NCI-H82 treated with DMSO at 0.1 percent for 48 hours (cell line): ENCODE measurements around the gene NIPAL1.
A peak's percentile ranks its signal among the peaks of the same experiment; 100 is the strongest.

Experiments
- DNase-seq: peaks from one replicate; lab custom pipeline; 2025; ENCODE audit not compliant: unreplicated experiment; lab: John Stamatoyannopoulos, UW

The NIPAL1 gene

DNA sequence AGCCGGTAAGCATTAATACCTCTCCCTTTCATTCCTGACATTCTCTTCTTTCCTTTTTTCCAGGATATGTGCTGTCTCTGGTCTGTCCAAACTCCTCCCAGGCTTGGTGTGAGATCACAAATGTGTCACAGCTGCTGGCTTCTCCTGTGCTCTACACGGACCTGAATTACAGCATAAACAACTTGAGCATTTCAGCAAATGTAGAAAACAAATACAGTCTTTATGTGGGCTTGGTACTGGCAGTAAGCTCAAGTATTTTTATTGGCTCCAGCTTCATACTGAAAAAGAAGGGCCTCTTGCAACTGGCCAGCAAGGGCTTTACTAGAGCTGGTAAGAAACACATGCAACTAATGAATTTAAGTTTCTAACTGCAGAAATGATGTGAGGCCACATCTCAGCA is 8.4 kb downstream of the NIPAL1 start:
- DNase-seq: no peak

GRCh38 chr4:48027653-48028052 is 11.1 kb downstream of the NIPAL1 start:
- no peak for DNase-seq

DNA sequence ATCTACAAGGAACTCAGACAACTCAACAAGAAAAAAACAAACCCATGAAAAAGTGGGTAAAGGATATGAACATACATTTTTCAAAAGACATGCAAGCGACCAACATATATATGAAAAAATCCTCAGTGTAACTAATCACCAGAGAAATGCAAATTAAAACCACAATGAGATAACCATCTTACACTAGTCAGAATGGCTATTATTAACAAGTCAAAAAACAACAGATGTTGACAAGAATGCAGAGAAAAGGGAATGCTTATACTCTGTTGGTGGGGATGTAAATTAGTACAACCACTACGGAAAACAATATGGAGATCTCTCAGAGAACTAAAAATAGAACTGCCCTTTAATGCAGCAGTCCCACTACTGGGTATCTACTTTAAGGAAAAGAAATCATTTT is 12.1 kb downstream of the NIPAL1 start:
- no peak for DNase-seq

GRCh38 chr4:48030470-48030869 is 13.9 kb downstream of the NIPAL1 start:
- DNase-seq: no peak

- DNase-seq: no peak
These were observed 15.4 kb downstream of the NIPAL1 start for GRCh38 chr4:48031802-48032525.

GRCh38 chr4:48032721-48033120 is 16.1 kb downstream of the NIPAL1 start:
- no peak for DNase-seq

DNA sequence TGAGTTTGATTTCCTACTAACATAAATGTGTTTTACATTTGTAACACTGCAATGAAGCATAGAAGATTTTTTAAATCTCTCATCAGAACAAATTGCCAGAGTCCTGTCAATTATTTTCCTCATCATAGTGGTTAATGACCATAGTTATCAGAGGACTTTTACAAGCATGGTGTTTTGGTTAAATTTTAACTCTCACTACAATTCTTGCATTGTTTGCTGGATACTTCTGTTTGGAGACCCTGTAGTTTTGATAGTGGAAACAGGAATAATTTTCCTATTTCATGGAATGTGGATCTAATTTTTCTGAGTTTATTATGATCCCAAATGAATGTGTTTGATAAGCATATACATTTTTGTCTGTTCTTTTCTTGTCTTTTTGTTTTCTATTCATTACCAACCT is 16.8 kb downstream of the NIPAL1 start:
- no peak for DNase-seq

DNA sequence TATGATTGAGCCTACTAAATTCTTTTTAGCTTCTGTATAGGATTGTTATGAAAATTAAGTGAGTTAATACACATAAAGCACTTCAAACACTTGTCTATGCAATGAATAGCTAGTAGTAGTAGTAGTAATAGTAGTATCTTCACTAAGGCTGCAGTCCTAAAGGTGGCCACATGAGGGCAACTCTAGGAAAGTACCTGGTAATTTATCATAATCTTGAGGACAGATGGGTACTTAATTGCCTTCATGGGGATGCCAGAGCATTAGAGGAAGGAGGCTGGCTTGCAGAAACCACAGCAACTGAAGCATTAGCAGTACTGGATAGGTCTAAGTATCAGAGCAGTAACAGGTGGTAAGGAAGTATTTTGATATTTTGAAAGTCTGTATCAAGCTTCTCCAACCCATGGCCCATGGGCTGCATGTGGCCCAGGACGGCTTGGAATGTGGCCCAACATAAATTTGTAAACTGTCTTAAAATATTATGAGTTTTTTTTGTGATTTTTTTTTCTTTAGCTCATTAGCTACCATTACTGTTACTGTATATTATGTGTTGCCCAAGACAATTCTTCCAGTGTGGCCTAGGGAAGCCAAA is 17.3 kb downstream of the NIPAL1 start:
- DNase-seq: peak; percentile 7

- DNase-seq: no peak
These were observed 19.4 kb downstream of the NIPAL1 start for GRCh38 chr4:48035952-48036351.

GRCh38 chr4:48037117-48037462 is 20.5 kb downstream of the NIPAL1 start:
- no peak for DNase-seq

GRCh38 chr4:48038666-48039065 is 22.1 kb downstream of the NIPAL1 start:
- DNase-seq: no peak

GRCh38 chr4:48039561-48039960 is 23.0 kb downstream of the NIPAL1 start:
- no peak for DNase-seq

DNA sequence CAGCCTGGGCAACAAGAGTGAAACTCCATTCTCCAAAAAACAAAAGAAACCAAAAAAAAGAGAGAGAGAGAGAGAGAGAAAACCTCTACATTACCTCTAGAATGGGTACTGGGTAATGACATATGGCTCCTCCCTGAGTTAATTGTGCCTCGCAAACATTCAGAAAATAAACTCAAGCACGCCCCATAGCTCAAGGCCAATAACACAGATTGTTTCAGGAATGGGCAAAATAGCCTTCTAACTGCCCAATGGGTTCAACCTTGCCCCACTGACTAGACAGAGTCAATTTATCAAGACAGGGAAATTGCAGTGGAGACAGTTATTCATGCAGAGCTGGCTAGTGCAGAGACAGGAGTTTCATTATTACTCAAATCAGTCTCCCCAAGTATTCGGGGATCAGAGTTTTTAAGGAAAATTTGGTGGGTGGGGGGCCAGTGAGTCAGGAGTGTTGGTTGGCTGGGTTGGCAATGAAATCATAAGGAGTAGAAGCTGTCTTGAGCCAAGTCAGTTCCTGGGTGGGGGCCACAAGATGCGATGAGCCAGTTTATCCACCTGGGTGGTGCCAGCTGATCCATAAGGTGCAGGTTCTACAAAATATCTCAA is 25.1 kb downstream of the NIPAL1 start:
- DNase-seq: no peak

- no peak for DNase-seq
These were observed 26.4 kb downstream of the NIPAL1 start for GRCh38 chr4:48042979-48043461.

DNA sequence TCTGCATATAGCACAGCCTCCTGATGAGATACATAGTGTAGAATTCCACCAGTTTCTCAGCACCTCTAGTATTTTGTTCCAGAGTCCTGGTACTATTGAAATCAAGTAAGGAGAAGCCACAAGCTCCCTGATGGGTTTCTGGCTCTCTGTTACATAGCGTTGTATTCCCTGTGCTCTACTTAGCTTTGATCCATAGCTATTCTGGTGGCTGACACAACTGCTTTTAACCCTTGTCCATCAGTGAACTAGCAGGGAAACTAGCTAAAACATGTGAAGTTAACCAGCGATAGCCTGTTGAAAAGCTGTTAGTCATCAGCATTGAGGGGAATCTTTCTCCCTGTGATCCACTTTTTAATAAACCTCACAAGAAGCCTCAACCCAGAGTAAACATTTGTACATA is 26.9 kb downstream of the NIPAL1 start:
- DNase-seq: no peak

- no peak for DNase-seq
These were observed 27.7 kb downstream of the NIPAL1 start for GRCh38 chr4:48044298-48044697.

DNA sequence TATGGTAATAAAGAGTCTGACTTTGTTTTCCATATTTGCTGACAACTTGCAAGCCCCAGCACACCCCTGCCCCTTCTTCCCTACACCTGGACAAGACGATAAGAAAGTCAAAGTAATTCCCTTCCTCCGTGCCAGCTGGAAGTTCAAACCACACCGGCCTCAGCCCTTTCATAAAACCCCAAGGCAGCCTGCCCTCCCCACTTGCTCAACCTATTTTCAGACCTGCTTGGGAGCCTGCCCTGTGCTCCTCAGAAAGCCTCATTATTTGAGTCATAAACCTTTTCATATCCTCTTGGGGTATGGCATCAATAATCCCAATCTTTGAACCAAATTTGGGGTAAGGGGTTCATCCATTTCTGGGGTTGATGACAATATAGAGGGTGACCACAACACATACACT is 29.5 kb downstream of the NIPAL1 start:
- no peak for DNase-seq

GRCh38 chr4:48047421-48047844 is 30.9 kb downstream of the NIPAL1 start:
- no peak for DNase-seq

DNA sequence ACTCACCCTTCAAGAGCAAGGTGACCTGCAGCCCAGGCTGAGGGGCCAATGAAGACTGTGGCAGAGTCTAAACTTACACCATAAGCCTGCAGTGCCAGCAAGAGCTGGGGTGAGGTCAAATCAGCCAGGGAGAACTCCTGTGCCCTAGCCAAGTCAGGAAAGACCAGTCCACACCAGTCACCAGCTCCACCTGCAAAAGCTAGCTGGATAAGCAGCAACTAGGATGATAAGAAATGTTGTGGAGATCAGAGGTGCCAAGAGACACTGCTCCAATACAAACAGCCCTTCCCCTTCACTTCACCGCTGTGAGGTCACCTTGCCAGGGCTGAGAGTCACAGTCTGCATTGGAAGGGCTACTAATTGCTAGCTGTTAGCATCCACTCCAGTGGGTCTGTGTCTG is 31.3 kb downstream of the NIPAL1 start:
- DNase-seq: no peak

DNA sequence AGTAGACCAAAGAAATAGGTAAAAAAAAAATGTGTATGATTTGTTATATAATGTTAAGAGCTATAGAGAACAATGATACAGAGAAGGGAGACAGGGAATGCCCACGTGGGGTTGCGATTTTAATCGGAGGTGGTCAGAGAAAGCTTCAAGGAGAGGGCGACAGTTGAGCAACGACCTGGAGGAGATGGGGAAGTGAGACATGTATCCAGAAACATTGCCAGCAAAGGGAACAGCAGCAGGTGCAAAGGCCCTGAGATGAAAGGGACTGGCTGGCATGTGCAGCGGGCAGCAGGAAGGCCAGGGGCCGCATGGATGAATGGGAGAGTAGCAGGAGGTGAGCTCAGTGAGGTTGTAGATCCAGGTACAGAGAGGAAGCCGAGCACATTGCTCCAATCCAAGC is 32.9 kb downstream of the NIPAL1 start:
- DNase-seq: no peak

DNA sequence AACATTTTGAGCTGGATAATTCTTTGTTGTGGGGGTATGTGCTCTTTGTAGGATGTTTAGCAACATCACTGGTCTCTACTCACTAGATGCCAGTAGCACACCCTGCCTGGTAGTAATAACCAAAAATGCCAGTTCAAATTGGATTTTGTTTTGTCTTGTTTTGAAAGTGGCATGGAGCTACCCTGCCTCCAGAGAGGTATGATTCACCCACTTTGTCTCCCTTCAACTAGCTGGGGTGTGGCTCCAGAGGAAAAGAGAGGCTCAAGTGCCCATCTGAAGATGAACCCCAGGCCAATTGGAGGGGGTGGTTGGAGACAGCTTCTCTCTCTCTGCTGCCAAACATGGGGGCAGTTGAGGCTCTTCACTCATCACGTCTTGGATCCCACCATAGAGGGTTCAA is 34.5 kb downstream of the NIPAL1 start:
- DNase-seq: no peak
